ENCODE measurements around the gene WDFY4. TPM values are rescaled to one million over a fixed set of nuclear protein-coding genes. Genes with fewer than 3 reads are reported as not detected.

The WDFY4 gene
- polyA plus RNA-seq, 1 of the 3 experiments (the other 2 are of a cell fraction): not detected

- no peaks in the 10 kb centered on the region for H3K27me3 ChIP-seq (ENCODE audit: insufficient read depth)
- POLR2A ChIA-PET: no interaction called here
- H4K20me1 ChIP-seq (ENCODE audit: insufficient read depth): no peaks in the 10 kb centered on the region
- no peak overlapping the region for H2AFZ ChIP-seq (ENCODE audit: low read depth)
- H3K9me2 ChIP-seq: no peaks in the 10 kb centered on the region
- no peak for DNase-seq
- H3F3A ChIP-seq (replicated peaks; ENCODE audit: insufficient read depth): no peaks in the 10 kb centered on the region
- H3K9ac ChIP-seq: no peak overlapping the region
- no peak overlapping the region for H3K4me3 ChIP-seq (ENCODE audit: low read depth in 2 of 2, low read length in 1 of 2)
- no peaks in the 10 kb centered on the region for H3K36me3 ChIP-seq (replicated peaks in 1 of 2; ENCODE audit: control insufficient read depth in 1 of 2, insufficient read depth in 2 of 2, low read length in 1 of 2)
- H3K9me3 ChIP-seq: no peaks in the 10 kb centered on the region
- no peak overlapping the region for H3K27ac ChIP-seq (ENCODE audit: low read depth in 2 of 2, low read length in 1 of 2)
- H3K4me1 ChIP-seq (ENCODE audit: control insufficient read depth in 1 of 2, insufficient read depth in 2 of 2, low read depth in 1 of 2, low read length in 1 of 2): peaks cover 0 to 10% of the 10 kb centered on the region in 2 experiments; a peak in 1 of 4 replicates
- H3K79me2 ChIP-seq (ENCODE audit: insufficient read depth): no peaks in the 10 kb centered on the region
- no peak for TF ChIP-seq RFX5 (IDR thresholded peaks at IDR 0.05; ENCODE audit: low read length)
- no peak for TF ChIP-seq USF1 (IDR thresholded peaks at IDR 0.05; ENCODE audit: borderline replicate concordance, low read depth)
- no peak for TF ChIP-seq SIN3A (IDR thresholded peaks at IDR 0.05; ENCODE audit: borderline replicate concordance, low read depth, low read length)
- TF ChIP-seq CHD2 (IDR thresholded peaks at IDR 0.05; ENCODE audit: low read length, partially characterized antibody): no peak
- TF ChIP-seq MAX (IDR thresholded peaks at IDR 0.05; ENCODE audit: low read depth): no peak
- CTCF ChIA-PET: interaction anchor here (0.6 to 14.1 kb wide), 7 partner anchors 46 to 850 kb away, joined by 3 to 662 read pairs (median 3); no protein-coding TSS in a partner anchor
- no peak overlapping the region for H3K4me2 ChIP-seq
Measured at GRCh38 chr10:48661441-48661840, 23.2 kb upstream of the WDFY4 start.

DNA sequence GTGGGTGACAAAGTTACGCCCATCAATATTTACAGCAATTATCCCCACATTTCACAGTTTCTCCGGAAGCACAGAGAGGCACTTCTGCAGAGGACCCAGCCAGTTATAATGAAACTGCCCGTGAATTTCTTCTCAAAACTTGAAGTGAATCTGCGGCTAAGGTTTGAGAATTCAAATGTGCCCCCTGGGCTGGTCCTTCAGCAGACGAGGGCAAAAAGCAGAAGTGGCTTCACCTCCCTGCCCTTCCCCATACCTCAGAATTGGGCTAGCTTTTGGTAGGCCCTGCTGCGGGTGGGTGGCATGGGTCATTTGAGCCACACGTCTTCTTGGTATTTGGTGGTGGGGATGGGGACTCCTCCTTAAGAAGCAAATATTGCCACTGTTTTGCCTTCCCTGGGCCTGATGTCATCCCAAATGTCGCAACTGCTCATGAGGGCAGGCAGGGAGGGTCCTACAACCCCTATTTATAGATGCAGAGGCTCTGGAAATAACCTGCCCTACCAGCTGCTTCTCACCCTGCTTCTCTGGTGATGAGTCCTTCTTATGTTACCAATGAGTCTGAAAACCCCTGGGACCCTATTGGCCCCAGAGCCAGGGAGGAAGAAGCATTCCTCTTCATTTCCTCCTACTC is 16.6 kb upstream of the WDFY4 start:
- H3K27ac ChIP-seq (ENCODE audit: low read depth in 2 of 2, low read length in 1 of 2): no peak overlapping the region
- no peaks in the 10 kb centered on the region for H3K9me2 ChIP-seq
- no peaks in the 10 kb centered on the region for H3K36me3 ChIP-seq (replicated peaks in 1 of 2; ENCODE audit: control insufficient read depth in 1 of 2, insufficient read depth in 2 of 2, low read length in 1 of 2)
- no peak overlapping the region for H3K9ac ChIP-seq
- H3F3A ChIP-seq (replicated peaks; ENCODE audit: insufficient read depth): no peaks in the 10 kb centered on the region
- no peaks in the 10 kb centered on the region for H3K79me2 ChIP-seq (ENCODE audit: insufficient read depth)
- ChIA-PET CTCF (interaction anchor here (0.8 to 2.4 kb wide), 2 partner anchors 12 kb away, joined by 6 to 11 read pairs; no protein-coding TSS in a partner anchor), POLR2A (no interaction called here)
- H3K4me1 ChIP-seq (ENCODE audit: control insufficient read depth in 1 of 2, insufficient read depth in 2 of 2, low read depth in 1 of 2, low read length in 1 of 2): no peaks in the 10 kb centered on the region
- no peak for TF ChIP-seq NRF1 (IDR thresholded peaks at IDR 0.05; ENCODE audit: low read depth, low read length)
- no peak for TF ChIP-seq RXRA (IDR thresholded peaks at IDR 0.05; ENCODE audit: borderline replicate concordance, low read depth)
- TF ChIP-seq TCF12 (IDR thresholded peaks at IDR 0.05): no peak
- no peak overlapping the region for H3K4me2 ChIP-seq
- no peaks in the 10 kb centered on the region for H4K20me1 ChIP-seq (ENCODE audit: insufficient read depth)
- H3K4me3 ChIP-seq (ENCODE audit: low read depth in 2 of 2, low read length in 1 of 2): no peak overlapping the region
- no peak overlapping the region for H2AFZ ChIP-seq (ENCODE audit: low read depth)
- H3K9me3 ChIP-seq: peaks cover 4% of the 10 kb centered on the region; the same call in 1 of the 2 replicates
- WGBS (ENCODE audit: low lambda C conversion rate): 44% methylated on average over 8 of the region's 8 CpGs
- no peak for DNase-seq
- no peaks in the 10 kb centered on the region for H3K27me3 ChIP-seq (ENCODE audit: insufficient read depth)
